T-helper 17 cell (primary cell): ENCODE data around the gene CMTM8. TPM values are rescaled to one million over a fixed set of nuclear protein-coding genes. Genes with fewer than 3 reads are reported as not detected.
A peak's percentile ranks its signal among the peaks of the same experiment; 100 is the strongest.

Experiments
- ATAC-seq: fragments of 150-1000 bp; cut with Tn5 transposase; 2 replicates; pipeline ENCODE4 v1.10.0; 2021; ENCODE audit warnings: mild to moderate bottlenecking, moderate library complexity
- DNase-seq, 3 donors: peaks; one replicate each; pipeline versions ENCODE4 v3.0.0 to v3.0.0-alpha.2; 2020 to 2021
- H3K9me3 ChIP-seq: one replicate; pipeline ENCODE4 v1.7.0; 2013; ENCODE audit warnings: low read length, mild to moderate bottlenecking; ENCODE audit not compliant: control insufficient read depth, poor library complexity, severe bottlenecking
- H3K27ac Mint-ChIP-seq: one replicate; pipeline ENCODE4 v1.8.0; 2022; ENCODE audit warnings: mild to moderate bottlenecking, moderate library complexity, mixed read lengths
- H3K27me3 Mint-ChIP-seq: one replicate; pipeline ENCODE4 v1.8.0; 2022; ENCODE audit warnings: mixed read lengths
- H3K36me3 Mint-ChIP-seq: one replicate; pipeline ENCODE4 v1.8.0; 2022; ENCODE audit warnings: low read depth, mixed read lengths
- H3K4me1 Mint-ChIP-seq: one replicate; pipeline ENCODE4 v1.8.0; 2022; ENCODE audit warnings: mild to moderate bottlenecking, mixed read lengths
- H3K4me3 Mint-ChIP-seq: one replicate; pipeline ENCODE4 v1.8.0; 2022; ENCODE audit warnings: mild to moderate bottlenecking, moderate library complexity, mixed read lengths
- total RNA-seq, 4 donors: library from RNA in 2 of 4; stranded (reverse) in 2 of 4; gene quantifications; one replicate each; pipeline ENCODE4 v1.2.3 and lab custom pipeline; 2022 to 2026

CMTM8 gene
- total RNA-seq, 2 donors from 2014 or later = 6.3 to 16.4 TPM

DNA sequence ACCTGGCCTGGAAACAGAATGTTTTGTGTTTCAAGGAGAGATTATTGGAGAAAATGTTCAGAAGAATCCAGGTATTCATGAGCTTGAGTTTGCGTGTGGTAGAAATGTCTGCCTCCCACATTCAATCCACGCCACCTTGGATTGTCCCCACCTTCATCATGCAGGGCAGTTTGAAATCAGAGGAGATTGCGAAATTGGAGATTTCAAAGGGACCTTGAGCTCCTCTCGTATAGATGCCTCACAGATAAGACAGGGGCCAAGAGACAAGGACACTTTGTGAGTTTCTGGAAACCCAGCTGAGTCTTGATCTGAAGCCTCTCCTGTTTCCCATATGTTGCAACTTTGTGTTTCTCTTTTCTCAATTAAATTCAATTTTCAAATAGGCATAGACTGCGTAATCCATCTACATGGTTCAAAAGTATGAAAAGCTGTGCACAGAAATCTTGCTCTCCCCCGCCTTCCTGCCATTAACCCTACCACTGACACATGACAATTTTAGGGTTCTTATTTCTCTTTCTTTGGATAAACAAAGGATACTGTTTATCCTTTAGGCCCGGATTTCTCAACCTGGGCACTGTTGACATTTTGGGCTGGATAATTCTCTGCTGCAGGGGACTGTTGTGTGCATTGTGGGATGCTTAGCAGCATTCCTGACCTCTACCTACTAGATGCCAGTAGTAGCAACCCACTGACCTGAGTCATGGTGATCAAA, 53.8 kb downstream of the CMTM8 start:
- DNase-seq (no peak), ATAC-seq (no peak)
- no peaks in the 10 kb centered on the region for H3K36me3 Mint-ChIP-seq
- H3K9me3 ChIP-seq = no peaks in the 10 kb centered on the region
- H3K27ac Mint-ChIP-seq = peak overlapping the region; percentile 53
- H3K4me1 Mint-ChIP-seq = peaks cover 36% of the 10 kb centered on the region
- H3K4me3 Mint-ChIP-seq = no peak overlapping the region
- H3K27me3 Mint-ChIP-seq = no peaks in the 10 kb centered on the region

DNA sequence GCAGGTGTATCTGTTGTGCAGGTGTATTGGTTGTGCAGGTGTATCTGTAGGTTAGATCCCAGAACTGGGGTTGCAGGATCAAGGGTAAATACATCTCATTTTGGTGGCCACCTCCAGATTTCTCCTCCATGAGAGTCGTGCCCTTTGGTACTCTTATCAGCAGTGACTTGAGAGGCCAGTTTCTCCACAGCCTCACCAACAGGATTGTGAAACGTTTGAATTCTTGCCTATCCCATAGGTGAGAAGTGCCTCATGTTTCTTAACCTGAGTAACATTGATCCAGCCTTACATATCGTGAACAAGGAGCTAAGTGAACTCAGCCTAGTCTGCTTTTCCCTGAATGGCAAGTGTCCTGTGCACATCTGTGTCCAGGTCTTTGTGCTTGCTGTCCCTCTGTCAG, 55.4 kb downstream of the CMTM8 start:
- peak overlapping the region; percentile 97 for H3K27ac Mint-ChIP-seq
- peaks cover 40% of the 10 kb centered on the region for H3K4me1 Mint-ChIP-seq
- DNase-seq (no peak), ATAC-seq (no peak)
- H3K4me3 Mint-ChIP-seq = peak overlapping the region; percentile 41
- no peaks in the 10 kb centered on the region for H3K9me3 ChIP-seq
- no peaks in the 10 kb centered on the region for H3K27me3 Mint-ChIP-seq
- H3K36me3 Mint-ChIP-seq = no peaks in the 10 kb centered on the region

DNA sequence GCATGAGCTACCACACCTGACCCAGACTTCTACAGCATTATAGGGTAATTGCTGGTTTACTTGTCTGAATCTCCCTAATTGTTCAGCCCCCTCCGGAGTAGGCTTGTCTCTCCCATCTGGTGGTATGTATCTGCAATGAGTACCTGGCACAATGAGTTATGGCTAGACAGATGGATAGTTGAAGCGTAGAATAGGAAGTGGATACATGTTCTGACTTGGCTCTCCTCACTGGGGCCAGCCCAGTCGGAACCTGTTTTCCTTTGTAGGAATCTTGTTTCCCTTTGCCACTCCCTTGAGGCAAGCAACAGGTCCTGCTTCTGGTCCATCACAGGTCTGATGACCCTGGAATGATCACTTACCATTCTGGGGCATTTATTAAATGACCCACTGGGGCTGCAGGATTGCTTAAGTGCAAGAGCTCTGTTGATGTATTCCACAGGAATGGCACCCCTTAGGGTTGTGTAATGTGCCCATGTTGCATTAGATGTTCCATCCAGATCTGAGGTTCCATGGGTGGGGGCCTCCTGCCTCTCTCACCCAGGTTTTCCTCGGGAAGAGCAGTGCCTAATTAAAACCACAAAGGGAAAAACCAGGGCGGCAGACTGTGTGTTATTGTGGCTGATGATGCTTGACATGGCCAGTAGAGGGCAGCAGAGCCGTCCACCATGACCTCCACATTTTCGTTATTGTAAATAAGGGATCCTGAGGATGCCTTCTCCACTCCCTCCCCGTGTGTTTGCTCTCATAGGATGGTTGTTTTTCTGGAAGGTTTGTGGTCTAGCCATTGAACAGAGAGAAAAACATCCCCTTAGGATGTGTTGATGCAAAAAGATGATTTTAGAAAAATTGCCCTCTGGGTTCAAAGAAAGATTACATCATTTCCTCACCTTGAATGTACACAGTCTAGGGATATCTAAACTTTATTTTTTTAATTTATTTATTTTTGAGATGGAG, 58.0 kb downstream of the CMTM8 start:
- peak overlapping the region; percentile 97 for H3K27ac Mint-ChIP-seq
- peaks cover 44% of the 10 kb centered on the region for H3K4me1 Mint-ChIP-seq
- H3K9me3 ChIP-seq = no peaks in the 10 kb centered on the region
- peak; percentile 77 for ATAC-seq
- peak; percentile 42 to 48 (median 45) for DNase-seq
- peak overlapping the region; percentile 67 for H3K4me3 Mint-ChIP-seq
- no peaks in the 10 kb centered on the region for H3K27me3 Mint-ChIP-seq
- H3K36me3 Mint-ChIP-seq = no peaks in the 10 kb centered on the region

DNA sequence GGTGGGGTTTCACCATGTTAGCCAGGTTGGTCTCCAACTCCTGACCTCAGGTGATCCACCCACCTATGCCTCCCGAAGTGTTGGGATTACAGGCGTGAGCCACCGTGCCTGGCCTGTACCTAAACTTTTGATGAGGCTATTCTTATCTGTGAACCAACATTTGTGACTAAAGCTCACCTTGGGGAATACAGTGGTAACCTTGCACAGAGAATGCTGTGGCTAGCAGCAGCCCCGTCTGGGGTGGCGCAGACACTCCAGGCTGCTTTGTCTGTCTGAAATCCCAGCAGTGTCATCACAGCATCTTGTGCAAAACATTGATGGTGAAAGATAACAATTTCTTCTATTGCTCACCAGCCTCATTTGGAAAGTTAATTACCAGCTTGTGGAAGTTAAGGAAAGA, 58.9 kb downstream of the CMTM8 start:
- H3K4me1 Mint-ChIP-seq = peaks cover 45% of the 10 kb centered on the region
- DNase-seq = peak in 2 of 3 donors; percentile 33 to 36
- peak overlapping the region; percentile 97 for H3K27ac Mint-ChIP-seq
- H3K27me3 Mint-ChIP-seq = no peaks in the 10 kb centered on the region
- peak; percentile 91 for ATAC-seq
- H3K9me3 ChIP-seq = no peaks in the 10 kb centered on the region
- H3K4me3 Mint-ChIP-seq = peak overlapping the region; percentile 67
- H3K36me3 Mint-ChIP-seq = no peaks in the 10 kb centered on the region

DNA sequence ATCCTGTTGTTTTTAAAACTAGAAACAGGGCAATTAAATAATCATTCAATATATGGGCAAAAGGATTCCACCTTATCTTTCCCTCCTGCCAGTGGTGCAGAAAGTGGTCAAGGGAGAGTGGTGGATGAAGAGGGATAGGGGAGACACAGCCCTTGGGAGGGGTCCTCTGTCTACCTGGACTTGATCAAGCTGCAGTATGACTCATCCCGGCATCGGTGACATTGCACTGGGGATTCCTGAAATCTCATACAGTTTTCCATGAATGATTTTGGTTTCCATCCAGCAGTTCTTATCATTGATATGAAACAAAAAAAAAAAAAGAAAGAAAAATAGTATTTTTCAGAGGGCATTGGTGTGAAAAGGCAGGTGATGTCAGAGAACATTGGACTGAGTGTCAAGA, 62.9 kb downstream of the CMTM8 start:
- H3K9me3 ChIP-seq = no peaks in the 10 kb centered on the region
- Mint-ChIP-seq H3K27me3 (no peaks in the 10 kb centered on the region), H3K36me3 (no peaks in the 10 kb centered on the region), H3K27ac (peak overlapping the region; percentile 97), H3K4me1 (peaks cover 55% of the 10 kb centered on the region), H3K4me3 (no peak overlapping the region)
- DNase-seq = no peak
- ATAC-seq = no peak

DNA sequence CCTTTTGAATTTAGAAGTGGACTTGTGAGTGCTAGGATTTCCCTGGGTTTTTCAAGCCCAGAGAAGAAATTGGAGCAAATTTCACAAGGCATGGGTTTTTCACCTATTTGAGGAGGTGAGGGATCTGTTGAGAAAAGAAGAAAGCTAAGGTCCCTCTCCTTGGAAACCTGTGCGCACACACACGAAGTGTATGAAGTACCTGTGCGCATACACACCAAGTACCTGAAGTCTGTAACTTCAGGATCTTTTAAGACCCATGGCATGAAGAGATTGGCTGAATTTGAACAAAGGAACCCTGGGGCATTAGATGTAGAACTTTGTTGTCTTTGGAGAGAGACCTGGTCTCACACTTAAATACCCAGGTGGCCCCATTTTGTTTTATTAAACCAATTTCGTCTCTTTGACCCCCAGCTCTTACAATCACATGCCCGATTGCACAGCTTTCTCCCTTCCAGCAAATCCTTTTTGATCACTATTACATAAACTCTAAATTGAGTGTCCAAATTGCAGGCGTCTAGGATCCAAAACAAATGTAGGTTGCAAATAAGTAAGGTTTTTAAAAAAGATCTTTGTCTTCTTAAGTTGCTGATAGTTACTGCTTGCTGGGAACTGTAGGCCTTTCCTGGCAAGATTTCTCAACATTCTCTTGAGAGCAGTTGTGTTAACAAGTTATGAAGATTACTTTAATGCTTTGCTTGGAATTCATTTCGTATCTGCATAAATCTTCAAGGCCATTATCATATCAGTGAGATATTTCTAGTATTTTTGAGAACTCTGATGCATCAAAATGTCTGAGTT, 64.3 kb downstream of the CMTM8 start:
- DNase-seq = no peak
- Mint-ChIP-seq H3K4me3 (peak overlapping the region; percentile 86), H3K36me3 (no peaks in the 10 kb centered on the region), H3K27ac (peak overlapping the region; percentile 97), H3K4me1 (peaks cover 43% of the 10 kb centered on the region), H3K27me3 (no peaks in the 10 kb centered on the region)
- no peaks in the 10 kb centered on the region for H3K9me3 ChIP-seq
- ATAC-seq = peak; percentile 26

DNA sequence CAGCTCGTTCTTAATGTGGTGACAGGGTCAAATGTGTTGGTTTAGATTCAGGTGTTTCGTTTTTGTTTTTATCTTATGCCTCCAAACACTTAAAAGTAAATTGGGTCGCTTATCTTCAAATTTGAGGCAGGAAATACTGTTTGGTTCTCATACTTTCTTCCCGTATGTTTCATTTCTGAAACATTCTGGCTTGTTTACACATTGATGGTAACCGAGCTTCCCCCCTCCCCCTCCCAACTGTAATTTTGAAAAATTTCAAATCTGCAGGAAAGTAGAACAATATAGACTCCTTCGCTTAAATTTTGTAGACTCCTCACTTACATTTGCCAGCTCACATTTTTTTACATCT, 64.9 kb downstream of the CMTM8 start:
- Mint-ChIP-seq H3K27ac (peak overlapping the region; percentile 97), H3K27me3 (no peaks in the 10 kb centered on the region), H3K4me3 (peak overlapping the region; percentile 86), H3K4me1 (peaks cover 43% of the 10 kb centered on the region), H3K36me3 (no peaks in the 10 kb centered on the region)
- H3K9me3 ChIP-seq = no peaks in the 10 kb centered on the region
- ATAC-seq (peak; percentile 80), DNase-seq (no peak)

DNA sequence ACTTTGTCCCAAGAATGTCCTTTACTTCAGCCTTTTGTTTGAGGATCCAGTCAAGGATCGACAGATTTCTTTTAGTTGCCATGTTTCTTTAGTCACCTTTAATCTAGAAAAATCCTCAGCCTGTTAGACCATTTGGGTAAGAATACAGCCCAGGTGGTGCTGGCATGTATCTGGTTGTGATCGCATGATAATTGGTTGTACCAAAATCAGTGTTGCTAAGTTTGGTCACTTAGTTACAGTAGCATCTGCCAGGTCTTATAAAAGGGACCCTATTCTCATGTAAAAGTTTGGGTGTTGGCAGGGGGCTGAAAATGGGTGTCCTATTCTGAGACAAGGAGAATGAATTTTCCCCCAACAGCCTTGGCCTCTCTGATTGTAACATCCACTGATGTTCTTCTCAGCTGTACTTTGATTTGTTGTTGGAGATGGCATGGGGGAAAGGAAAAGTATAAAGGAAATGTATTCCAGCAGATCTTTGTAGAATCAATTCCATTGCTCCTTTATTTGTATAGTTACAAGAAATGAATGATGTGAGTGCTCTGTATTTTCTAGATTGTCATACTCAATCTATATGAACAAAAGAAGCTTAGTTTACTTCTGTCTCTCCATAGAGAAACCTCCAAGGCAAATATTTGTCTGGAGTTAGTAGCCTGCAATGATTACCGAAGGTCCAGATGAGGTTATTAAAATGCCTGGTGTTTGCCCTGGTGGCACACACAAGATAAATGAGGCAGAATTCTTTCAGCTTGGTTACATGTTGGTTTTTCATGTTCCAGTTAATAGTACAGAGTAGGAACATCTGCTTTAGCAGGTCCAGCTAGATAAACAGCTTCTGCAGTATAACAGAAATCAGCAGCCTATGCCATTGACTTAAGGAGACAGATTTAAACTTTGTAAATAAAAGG, 65.7 kb downstream of the CMTM8 start:
- H3K27me3 Mint-ChIP-seq = no peaks in the 10 kb centered on the region
- H3K36me3 Mint-ChIP-seq = no peaks in the 10 kb centered on the region
- ATAC-seq (no peak), DNase-seq (no peak)
- peak overlapping the region; percentile 68 for H3K4me3 Mint-ChIP-seq
- peak overlapping the region; percentile 97 for H3K27ac Mint-ChIP-seq
- H3K9me3 ChIP-seq = no peaks in the 10 kb centered on the region
- peaks cover 41% of the 10 kb centered on the region for H3K4me1 Mint-ChIP-seq

DNA sequence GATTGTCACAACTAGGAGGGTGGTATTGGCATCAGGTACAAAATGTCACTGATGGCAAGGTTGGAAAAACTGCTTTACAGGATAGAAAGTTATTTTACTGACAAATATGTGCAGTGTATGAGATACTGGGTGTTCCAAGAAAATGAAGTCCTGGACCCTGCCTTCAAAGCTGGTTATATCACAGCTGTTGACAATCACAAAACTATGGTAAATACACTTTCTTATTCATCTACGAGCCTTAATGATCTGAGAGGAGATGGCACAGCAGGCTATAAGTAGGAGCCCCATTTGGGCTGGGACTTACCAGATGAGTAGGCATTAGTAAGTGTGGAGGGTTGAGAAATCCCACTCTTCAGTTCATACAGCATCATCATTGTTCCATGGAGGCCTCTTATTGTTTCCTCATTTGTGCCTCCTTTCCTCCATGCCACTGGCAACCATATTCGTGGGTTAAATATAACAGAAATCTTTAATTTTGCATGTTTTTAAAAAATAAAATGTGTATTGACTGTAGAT, 66.9 kb downstream of the CMTM8 start:
- ATAC-seq = no peak
- peaks cover 33% of the 10 kb centered on the region for H3K4me1 Mint-ChIP-seq
- peak overlapping the region; percentile 97 for H3K27ac Mint-ChIP-seq

DNA sequence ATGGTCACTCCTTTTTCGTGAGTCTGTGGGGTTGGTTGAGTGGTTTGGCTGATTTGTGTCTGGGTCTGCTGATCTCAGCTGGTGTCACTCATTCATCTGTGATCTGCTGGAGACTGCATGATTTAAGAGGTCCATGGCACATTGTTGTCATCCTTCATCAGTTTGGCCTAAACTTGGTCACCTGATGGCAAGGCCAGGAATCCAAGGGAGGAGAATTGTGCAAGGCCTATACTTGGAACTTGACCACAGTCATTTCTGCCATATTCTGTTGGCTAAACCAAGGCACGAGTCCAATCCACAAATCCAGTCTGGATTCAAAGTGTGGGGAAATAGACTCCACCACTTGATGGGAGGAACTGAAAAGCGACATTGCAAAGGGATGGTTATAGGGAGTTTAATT, 67.6 kb downstream of the CMTM8 start:
- Mint-ChIP-seq H3K4me3 (peak overlapping the region; percentile 49), H3K36me3 (no peaks in the 10 kb centered on the region), H3K4me1 (peaks cover 36% of the 10 kb centered on the region), H3K27ac (peak overlapping the region; percentile 97), H3K27me3 (no peaks in the 10 kb centered on the region)
- DNase-seq (no peak), ATAC-seq (no peak)
- H3K9me3 ChIP-seq = no peaks in the 10 kb centered on the region

More for the DNA sequence above, 66.9 kb downstream of the CMTM8 start:
- DNase-seq = no peak
- Mint-ChIP-seq H3K36me3 (no peaks in the 10 kb centered on the region), H3K27me3 (no peaks in the 10 kb centered on the region), H3K4me3 (no peak overlapping the region)
- H3K9me3 ChIP-seq = no peaks in the 10 kb centered on the region

DNA sequence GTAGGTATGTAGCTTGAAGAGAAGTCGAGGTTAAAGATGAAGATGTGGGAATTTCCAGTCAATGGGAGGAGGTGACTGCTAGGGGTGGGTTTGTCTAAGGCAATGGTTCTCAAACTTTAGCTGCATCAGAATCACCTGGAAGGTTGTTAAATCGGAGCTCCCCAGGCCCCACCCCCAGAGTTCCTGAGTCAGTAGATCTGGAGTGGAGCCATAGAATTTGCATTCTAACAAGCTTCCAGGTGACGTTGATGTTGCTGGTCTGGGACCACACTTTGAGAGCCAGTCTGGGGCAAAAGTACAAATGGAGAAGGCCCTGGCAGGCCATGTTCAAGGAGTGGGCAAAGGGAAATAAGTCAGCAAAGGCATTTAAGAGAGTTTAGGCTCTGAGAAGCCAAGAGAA, 69.1 kb downstream of the CMTM8 start:
- ATAC-seq = no peak
- DNase-seq = no peak
- Mint-ChIP-seq H3K27me3 (no peaks in the 10 kb centered on the region), H3K27ac (no peak overlapping the region), H3K36me3 (no peaks in the 10 kb centered on the region), H3K4me3 (no peak overlapping the region), H3K4me1 (peaks cover 38% of the 10 kb centered on the region)
- H3K9me3 ChIP-seq = no peaks in the 10 kb centered on the region

DNA sequence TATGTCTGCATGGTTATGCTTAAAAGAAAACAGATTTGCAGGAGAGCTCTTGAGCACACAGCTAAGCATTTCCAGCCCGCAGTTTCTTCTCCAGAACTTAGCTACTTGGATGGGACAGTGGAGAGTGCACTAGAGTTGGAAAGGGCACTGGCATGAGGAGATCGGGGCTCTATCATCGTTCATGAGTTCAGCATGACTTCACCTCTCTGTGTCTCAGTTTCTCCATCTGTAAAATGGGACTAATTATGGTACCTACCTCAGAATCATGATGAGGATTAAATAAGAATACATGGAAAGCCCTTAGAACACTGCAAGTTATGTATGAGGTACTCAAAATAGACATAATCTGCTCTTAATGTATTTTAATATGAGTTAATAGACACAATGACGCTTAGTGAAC, 69.9 kb downstream of the CMTM8 start:
- peaks cover 36% of the 10 kb centered on the region for H3K4me1 Mint-ChIP-seq
- DNase-seq = no peak
- no peak overlapping the region for H3K27ac Mint-ChIP-seq
- H3K27me3 Mint-ChIP-seq = no peaks in the 10 kb centered on the region
- no peak overlapping the region for H3K4me3 Mint-ChIP-seq
- H3K36me3 Mint-ChIP-seq = no peaks in the 10 kb centered on the region
- H3K9me3 ChIP-seq = no peaks in the 10 kb centered on the region
- ATAC-seq = no peak
